ENCODE data around the gene SEC14L1. TPM values are rescaled to one million over a fixed set of nuclear protein-coding genes. Genes with fewer than 3 reads are reported as not detected.

SEC14L1 gene
- 51.2 and 101 TPM in 2 replicates for total RNA-seq

- no peak for TF ChIP-seq CTCF (IDR thresholded peaks at IDR 0.05; ENCODE audit: insufficient read depth, low read depth, low read length)
- DNase-seq (ENCODE audit: low read depth): peak; percentile 30
- H3K4me3 ChIP-seq (ENCODE audit: low read depth, low read length): peak within 1 kb of the TSS; percentile 76
These were observed at the start of gene SEC14L1 for GRCh38 chr17:77140878-77141767. TSS of gene SEC14L1 (plus strand) at chr17:77140969. CDS start at chr17:77143597, 2,628 bp downstream.

- no peak overlapping the region for H3K4me3 ChIP-seq (ENCODE audit: low read depth, low read length)
- DNase-seq (ENCODE audit: low read depth): no peak
- no peak for TF ChIP-seq CTCF (IDR thresholded peaks at IDR 0.05; ENCODE audit: insufficient read depth, low read depth, low read length)
These were observed 48.7 kb upstream of the SEC14L1 start for GRCh38 chr17:77092025-77092424.

- TF ChIP-seq CTCF (IDR thresholded peaks at IDR 0.05; ENCODE audit: insufficient read depth, low read depth, low read length): no peak
- DNase-seq (ENCODE audit: low read depth): no peak
- H3K4me3 ChIP-seq (ENCODE audit: low read depth, low read length): no peak overlapping the region
These were observed 45.3 kb upstream of the SEC14L1 start for GRCh38 chr17:77095461-77095860.

GRCh38 chr17:77096570-77097214, 44.1 kb upstream of the SEC14L1 start:
- TF ChIP-seq CTCF (IDR thresholded peaks at IDR 0.05; ENCODE audit: insufficient read depth, low read depth, low read length): peak; percentile 84
- DNase-seq (ENCODE audit: low read depth): peak; percentile 75
- no peak overlapping the region for H3K4me3 ChIP-seq (ENCODE audit: low read depth, low read length)

DNA sequence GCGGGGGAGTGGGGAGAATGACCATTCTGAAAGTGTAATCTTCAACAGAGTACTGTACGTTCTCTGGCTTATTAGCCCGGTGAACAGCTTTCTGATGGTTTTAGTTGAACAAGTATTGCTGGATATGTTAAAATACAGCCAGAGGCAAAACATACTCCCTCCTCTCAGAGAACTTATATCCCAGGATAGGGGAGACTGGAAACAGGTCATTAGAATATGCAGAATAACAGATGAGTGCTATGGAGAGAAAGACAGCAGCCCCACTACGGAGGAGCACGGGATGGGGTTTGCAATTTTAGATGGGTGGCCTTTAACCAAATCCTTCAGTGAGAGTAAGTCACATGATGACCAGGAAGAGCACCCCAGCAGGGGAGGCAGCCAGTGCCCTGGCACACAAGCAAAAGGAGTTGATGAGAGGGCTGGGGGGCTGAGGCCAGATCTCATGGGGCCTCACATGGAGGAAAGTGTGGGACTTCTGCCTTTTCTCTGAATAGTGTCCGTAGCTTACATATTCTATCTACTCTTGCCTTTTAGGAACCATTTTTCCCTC, 43.1 kb upstream of the SEC14L1 start:
- TF ChIP-seq CTCF (IDR thresholded peaks at IDR 0.05; ENCODE audit: insufficient read depth, low read depth, low read length): no peak
- DNase-seq (ENCODE audit: low read depth): no peak

DNA sequence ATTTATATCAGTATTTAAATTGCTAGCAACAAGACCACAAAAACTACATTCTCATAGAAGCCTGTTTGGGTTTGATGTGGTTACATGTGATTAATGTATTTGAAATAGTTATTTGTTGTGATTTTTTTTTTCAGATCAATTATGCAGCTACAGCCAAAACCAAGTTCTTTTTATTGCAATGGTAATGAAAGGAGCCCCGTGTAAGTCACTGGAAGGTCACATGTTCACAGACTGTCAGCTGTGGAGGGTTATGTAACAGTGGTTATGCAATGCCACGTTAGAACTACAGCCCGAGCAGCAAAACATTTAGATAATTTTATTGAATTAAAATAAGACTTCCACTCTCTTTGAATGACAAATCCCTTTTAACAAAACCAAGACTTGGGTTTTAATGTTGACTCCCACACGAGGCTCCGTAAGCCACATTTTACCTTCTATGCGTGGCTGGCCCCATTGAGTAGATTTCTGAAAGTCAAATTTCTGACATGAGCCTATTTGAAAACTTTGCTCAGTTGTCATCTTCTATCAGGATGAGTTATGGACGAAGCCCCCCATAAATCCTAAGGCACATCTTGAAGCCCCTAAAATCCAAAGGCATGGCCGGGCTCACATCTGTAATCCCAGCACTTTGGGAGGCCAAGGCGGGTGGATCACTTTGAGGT, 41.8 kb upstream of the SEC14L1 start:
- no peak for TF ChIP-seq CTCF (IDR thresholded peaks at IDR 0.05; ENCODE audit: insufficient read depth, low read depth, low read length)
- DNase-seq (ENCODE audit: low read depth): peak; percentile 94
- H3K4me3 ChIP-seq (ENCODE audit: low read depth, low read length): no peak overlapping the region

More for the DNA sequence above, 43.1 kb upstream of the SEC14L1 start:
- no peak overlapping the region for H3K4me3 ChIP-seq (ENCODE audit: low read depth, low read length)
